Cardiac muscle cell (in vitro differentiated cells and primary cell): Measurements from ENCODE around the gene HMGXB4. TPM values are rescaled to one million over a fixed set of nuclear protein-coding genes. Genes with fewer than 3 reads are reported as not detected.

Experiments
- DNase-seq, 2 donors: peaks; one replicate each; pipeline versions ENCODE4 v3.0.0 to v3.0.0-alpha.2; 2010 to 2017; ENCODE audit warnings: low read depth in 1 of 2, low spot score in 1 of 2
- H3K27ac ChIP-seq: fragments of 200-600 bp; sonication (generic); 2 replicates; pipeline ENCODE4 v1.5.1; 2016
- H3K27me3 ChIP-seq: fragments of 200-600 bp; sonication (generic); 2 replicates; pipeline ENCODE4 v1.6.0; 2016; ENCODE audit warnings: control low read depth
- H3K36me3 ChIP-seq: fragments of 200-600 bp; sonication (generic); 2 replicates; pipeline ENCODE4 v1.5.1; 2016; ENCODE audit warnings: control low read depth
- H3K4me1 ChIP-seq: fragments of 200-600 bp; sonication (generic); 2 replicates; pipeline ENCODE4 v1.8.1; 2017; ENCODE audit warnings: low read depth, mild to moderate bottlenecking, mixed run types
- H3K4me3 ChIP-seq: fragments of 200-600 bp; sonication (generic); 2 replicates; pipeline ENCODE4 v1.5.1; 2016; ENCODE audit warnings: mild to moderate bottlenecking
- H3K9me3 ChIP-seq: fragments of 200-600 bp; sonication (generic); 2 replicates; pipeline ENCODE4 v1.5.1; 2017; ENCODE audit warnings: low read depth, mild to moderate bottlenecking, control low read depth
- polyA plus RNA-seq: library from polyadenylated mRNA; unstranded; fragments of >200 nt; fragmentation: Nextera tagmentation; extraction: Ambion mirVana; gene quantifications from 2 replicates; pipeline ENCODE4 v1.2.1, GENCODE V29; 2016
- total RNA-seq: library from RNA; depleted of rRNA; stranded (reverse); fragments of >200 nt; gene quantifications from 2 replicates; pipeline ENCODE4 v1.2.3, GENCODE V29; 2016
- TF ChIP-seq, protein P1 (sequence below): IDR thresholded peaks from 2 replicates; pipeline ENCODE4 v1.5.1; 2012; ENCODE audit warnings: low read depth, mild to moderate bottlenecking, low read length

The HMGXB4 gene
- total and polyA plus RNA-seq, 2 experiments from 2014 or later, result 16.8 to 17.7 TPM

DNA sequence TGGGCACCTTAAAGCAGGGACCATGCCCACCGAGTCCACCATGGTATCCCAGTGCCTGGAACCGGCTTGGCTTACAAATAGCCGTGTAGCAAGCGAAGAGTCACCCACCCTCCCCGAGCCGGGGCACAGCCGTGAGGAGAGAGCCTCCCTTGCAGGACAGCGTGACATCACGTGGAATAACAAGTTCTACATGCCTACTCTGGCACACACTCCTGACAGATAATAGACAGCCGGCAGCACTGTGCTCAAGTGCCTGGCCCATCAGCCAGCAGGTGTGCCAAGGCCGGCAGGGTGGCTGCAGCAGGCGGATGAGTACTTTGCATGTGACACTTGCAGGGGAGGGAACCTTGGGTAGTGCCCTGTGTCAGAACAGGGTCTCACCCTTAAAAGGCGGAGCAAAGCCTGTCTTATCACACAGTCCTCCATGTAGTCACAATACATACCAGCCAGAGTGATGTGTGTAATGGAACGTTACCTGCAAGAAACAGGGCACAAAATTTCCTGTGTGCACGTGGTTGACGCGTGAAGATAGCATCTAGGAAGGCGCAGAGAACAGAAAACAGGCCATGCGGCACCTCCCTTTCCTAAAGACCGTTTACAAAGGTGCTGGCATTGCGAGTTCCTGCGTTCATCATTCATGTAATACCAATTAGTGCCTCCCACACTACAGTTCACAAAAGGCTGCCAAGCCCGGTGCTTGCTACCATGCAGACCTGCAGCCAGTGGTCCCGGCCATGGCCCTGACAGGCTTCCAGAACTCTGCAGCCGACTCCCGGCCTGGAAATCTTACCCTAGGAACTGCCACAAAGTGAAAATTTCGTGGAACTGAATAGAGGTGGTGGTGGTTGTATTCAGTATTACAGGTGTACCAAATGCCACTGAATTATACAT, 58.8 kb downstream of the HMGXB4 start:
- peak overlapping the region; percentile 40 for H3K27ac ChIP-seq
- H3K4me1 ChIP-seq, result peaks cover 24% of the 10 kb centered on the region
- H3K27me3 ChIP-seq, result no peaks in the 10 kb centered on the region
- H3K36me3 ChIP-seq, result peaks cover 3% of the 10 kb centered on the region
- DNase-seq, result no peak
- TF ChIP-seq, protein P1, sequence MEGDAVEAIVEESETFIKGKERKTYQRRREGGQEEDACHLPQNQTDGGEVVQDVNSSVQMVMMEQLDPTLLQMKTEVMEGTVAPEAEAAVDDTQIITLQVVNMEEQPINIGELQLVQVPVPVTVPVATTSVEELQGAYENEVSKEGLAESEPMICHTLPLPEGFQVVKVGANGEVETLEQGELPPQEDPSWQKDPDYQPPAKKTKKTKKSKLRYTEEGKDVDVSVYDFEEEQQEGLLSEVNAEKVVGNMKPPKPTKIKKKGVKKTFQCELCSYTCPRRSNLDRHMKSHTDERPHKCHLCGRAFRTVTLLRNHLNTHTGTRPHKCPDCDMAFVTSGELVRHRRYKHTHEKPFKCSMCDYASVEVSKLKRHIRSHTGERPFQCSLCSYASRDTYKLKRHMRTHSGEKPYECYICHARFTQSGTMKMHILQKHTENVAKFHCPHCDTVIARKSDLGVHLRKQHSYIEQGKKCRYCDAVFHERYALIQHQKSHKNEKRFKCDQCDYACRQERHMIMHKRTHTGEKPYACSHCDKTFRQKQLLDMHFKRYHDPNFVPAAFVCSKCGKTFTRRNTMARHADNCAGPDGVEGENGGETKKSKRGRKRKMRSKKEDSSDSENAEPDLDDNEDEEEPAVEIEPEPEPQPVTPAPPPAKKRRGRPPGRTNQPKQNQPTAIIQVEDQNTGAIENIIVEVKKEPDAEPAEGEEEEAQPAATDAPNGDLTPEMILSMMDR, result no peak
- no peak overlapping the region for H3K4me3 ChIP-seq
- H3K9me3 ChIP-seq, result no peaks in the 10 kb centered on the region

DNA sequence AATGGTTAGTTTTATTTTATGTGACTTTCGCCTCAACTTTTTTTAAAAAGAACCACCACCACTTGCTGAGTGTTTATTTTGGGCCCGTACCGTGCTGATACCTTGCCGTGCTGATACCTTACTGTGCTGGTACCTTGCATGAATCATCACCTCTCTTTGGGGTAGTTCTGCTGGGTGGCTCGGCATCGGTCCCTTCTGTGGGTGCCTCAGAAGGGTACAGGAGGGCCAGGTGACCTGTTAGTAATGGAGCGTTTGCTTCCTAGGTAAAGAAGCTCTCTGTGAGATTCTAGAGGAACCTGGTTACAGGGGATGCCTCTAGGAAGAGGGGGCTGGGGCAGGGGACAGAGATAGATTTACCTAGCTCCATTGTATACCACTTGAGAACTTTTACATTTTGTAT, 59.5 kb downstream of the HMGXB4 start:
- TF ChIP-seq, protein P1, result no peak
- no peak overlapping the region for H3K4me3 ChIP-seq
- no peak overlapping the region for H3K27ac ChIP-seq
- H3K36me3 ChIP-seq, result peaks cover 5% of the 10 kb centered on the region
- no peaks in the 10 kb centered on the region for H3K27me3 ChIP-seq
- DNase-seq, result no peak
- no peaks in the 10 kb centered on the region for H3K9me3 ChIP-seq
- H3K4me1 ChIP-seq, result peaks cover 19% of the 10 kb centered on the region

DNA sequence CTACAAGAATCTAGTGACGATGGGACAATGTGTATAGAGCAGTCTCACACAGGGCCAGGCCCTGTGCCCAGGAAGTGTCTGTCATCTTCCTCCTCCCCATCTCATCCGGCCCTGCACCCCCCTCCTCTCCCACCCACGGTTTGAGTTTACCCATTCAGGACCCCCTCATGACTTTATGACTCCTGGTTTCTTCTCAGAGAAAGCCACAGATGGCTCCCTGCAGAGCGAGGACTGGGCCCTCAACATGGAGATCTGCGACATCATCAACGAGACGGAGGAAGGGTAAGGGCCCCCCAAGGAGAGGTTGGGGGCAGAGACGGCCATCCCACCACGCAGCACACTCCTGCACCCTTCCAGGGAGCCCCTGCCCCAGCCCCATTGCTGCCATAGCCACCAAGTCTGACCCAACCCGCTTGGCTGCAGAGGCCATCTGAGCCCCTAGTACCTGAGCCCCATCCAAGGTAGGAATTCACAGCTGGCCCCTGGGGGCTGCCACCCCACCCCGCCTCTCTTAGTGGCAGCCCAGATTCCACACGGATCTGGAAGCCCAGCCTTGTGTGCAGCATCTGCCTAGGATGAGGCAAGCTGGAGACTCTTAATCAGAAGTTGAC, 60.5 kb downstream of the HMGXB4 start:
- no peak for DNase-seq
- H3K36me3 ChIP-seq, result peaks cover 10% of the 10 kb centered on the region
- H3K4me3 ChIP-seq, result no peak overlapping the region
- H3K9me3 ChIP-seq, result no peaks in the 10 kb centered on the region
- no peaks in the 10 kb centered on the region for H3K27me3 ChIP-seq
- TF ChIP-seq, protein P1, result no peak
- no peak overlapping the region for H3K27ac ChIP-seq
- H3K4me1 ChIP-seq, result peaks cover 13% of the 10 kb centered on the region

DNA sequence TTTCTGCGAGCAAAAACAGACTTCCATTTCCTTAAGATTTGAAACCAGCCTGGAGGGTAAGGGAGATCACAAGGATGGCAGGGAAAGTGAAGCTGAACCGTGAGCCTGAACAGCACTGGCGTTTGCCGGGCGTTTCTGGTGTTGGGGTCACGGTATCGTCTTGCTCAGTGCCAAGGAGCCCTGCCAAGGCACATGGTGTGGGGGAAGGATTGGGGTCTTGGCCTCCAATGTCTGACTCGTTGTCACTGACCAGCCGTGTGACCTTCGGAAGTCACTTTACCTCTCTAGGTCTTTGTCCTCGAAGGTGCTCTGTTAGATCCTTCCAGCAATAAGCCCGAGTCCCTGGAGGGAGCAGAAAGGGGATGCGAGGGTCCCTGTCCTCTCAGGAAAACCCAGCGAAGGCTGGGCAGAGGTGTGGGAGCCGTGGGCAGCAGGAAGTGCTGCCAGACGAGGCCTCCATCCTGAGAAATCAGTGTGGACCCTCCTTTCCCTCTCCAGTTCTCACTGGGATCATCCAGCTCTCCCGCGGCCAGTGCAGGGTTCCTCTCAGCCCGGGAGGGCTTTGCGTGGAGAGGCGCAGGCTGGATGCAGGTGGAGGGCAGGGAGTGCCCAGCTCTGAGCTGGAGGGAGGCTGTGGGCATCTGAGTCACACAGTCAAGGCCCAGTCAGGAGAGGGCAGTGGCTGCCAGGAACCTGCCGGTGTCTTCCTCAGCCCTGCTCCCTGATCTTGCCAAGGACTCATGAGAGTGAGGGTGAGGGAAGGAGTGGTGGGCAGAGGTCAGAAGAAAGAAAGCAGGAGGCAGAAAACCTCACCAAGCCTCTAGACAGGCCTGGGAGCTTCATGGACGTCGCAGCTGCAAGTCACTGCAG, 61.3 kb downstream of the HMGXB4 start:
- Histone ChIP-seq H3K36me3 (peaks cover 15% of the 10 kb centered on the region), H3K9me3 (no peaks in the 10 kb centered on the region), H3K4me3 (no peak overlapping the region), H3K27ac (no peak overlapping the region), H3K4me1 (peaks cover 7% of the 10 kb centered on the region), H3K27me3 (no peaks in the 10 kb centered on the region)
- TF ChIP-seq, protein P1, result no peak
- DNase-seq, result no peak

DNA sequence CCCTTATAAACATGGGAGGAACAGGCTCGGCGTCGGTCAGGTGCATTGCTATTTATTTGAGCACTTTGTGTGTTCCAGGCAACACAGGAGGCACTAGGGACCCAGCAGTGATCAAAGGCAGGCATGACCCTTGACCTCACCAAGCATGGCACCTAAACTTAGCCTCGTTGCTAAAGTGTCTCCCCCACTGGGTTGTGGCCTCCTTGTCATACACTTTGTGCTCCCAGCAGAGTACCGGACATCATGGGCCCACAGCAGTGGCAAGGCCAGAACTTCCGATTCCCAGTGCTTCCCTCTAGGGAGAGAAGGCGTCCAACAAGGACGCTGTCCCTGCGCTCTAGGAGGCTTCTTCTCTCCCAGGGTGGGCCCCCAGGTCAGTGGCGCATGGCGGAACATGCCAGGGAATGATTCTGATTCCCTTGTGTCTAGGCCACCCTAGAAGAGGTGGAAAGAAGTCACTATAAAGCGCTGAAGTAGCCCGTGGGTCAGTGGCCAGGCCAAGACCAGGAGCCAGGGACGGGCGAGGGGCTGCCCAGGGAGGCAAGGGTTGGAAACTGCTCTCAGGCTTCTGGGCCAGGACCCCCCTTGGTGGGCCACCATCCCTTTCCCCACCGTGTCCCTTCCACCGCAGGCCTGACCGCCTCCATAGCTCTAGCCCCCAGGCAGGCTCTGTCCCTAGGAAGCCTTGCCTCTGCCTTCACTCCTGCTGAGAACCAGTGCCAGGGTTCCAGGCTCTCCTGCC, 62.1 kb downstream of the HMGXB4 start:
- no peaks in the 10 kb centered on the region for H3K9me3 ChIP-seq
- TF ChIP-seq, protein P1, result no peak
- DNase-seq, result no peak
- no peak overlapping the region for H3K27ac ChIP-seq
- no peak overlapping the region for H3K4me3 ChIP-seq
- no peaks in the 10 kb centered on the region for H3K27me3 ChIP-seq
- peaks cover 20% of the 10 kb centered on the region for H3K36me3 ChIP-seq
- no peaks in the 10 kb centered on the region for H3K4me1 ChIP-seq
